Kidney (tissue), 14 donors: Measurements from ENCODE around the gene CEP68. TPM values are rescaled to one million over a fixed set of nuclear protein-coding genes. Genes with fewer than 3 reads are reported as not detected.

Source experiments
- DNase-seq, 5 donors: peaks; one replicate each; pipeline ENCODE4 v3.0.0-alpha.2; 2013 to 2020
- FAIRE-seq: peaks from 2 replicates; lab custom pipeline; 2012; peaks lifted over from hg19 to GRCh38; lab: Jason Lieb, UNC
- H3K27ac ChIP-seq, 2 donors: one replicate each; pipeline ENCODE4 v1.7.0; 2013; ENCODE audit warnings: low read depth in 2 of 2, low read length in 2 of 2, inconsistent platforms in 1 of 2
- H3K27me3 ChIP-seq: one replicate; pipeline ENCODE4 v1.7.1; 2013; ENCODE audit warnings: low read length, inconsistent platforms; ENCODE audit not compliant: control insufficient read depth, insufficient read depth
- H3K36me3 ChIP-seq, 3 donors: one replicate each; pipeline versions ENCODE4 v1.7.0 to v1.7.1; 2013; ENCODE audit warnings: low read length in 3 of 3, control low read depth in 1 of 3, inconsistent platforms in 1 of 3; ENCODE audit not compliant: insufficient read depth in 3 of 3, control insufficient read depth in 2 of 3
- H3K4me1 ChIP-seq, 3 donors: one replicate each; pipeline versions ENCODE4 v1.7.0 to v1.7.1; 2013; ENCODE audit warnings: low read length in 3 of 3, inconsistent platforms in 1 of 3, low read depth in 1 of 3; ENCODE audit not compliant: control insufficient read depth in 2 of 3, insufficient read depth in 2 of 3
- H3K4me3 ChIP-seq, 3 donors: one replicate each; pipeline versions ENCODE4 v1.7.0 to v1.8.1; 2013; ENCODE audit warnings: low read length in 3 of 3, control low read depth in 1 of 3, inconsistent platforms in 1 of 3
- H3K9ac ChIP-seq, 3 donors: one replicate each; pipeline versions ENCODE4 v1.7.0 to v1.7.1; 2013; ENCODE audit warnings: low read length in 3 of 3, control low read depth in 1 of 3, inconsistent platforms in 1 of 3
- H3K9me3 ChIP-seq, 3 donors: one replicate each; pipeline versions ENCODE4 v1.7.0 to v1.7.1; 2013; ENCODE audit warnings: low read length in 3 of 3, control low read depth in 1 of 3, inconsistent platforms in 1 of 3; ENCODE audit not compliant: control insufficient read depth in 2 of 3, insufficient read depth in 1 of 3
- CTCF ChIP-seq: IDR thresholded peaks from 3 replicates; pipeline ENCODE4 v1.5.1; 2012; ENCODE audit warnings: mild to moderate bottlenecking, moderate library complexity, borderline replicate concordance; ENCODE audit not compliant: insufficient read depth; ENCODE audit errors: extremely low read depth
- intact Hi-C: fragments of 100-400 bp; cut with DNase I; formaldehyde crosslinking; loops from one replicate; pipeline ENCODE4 v1.11.1; 2022
- polyA plus RNA-seq: library from polyadenylated mRNA; stranded (reverse); fragments of 350-450 nt; fragmentation: Illumina TruSeq; extraction: RNeasy Lipid Tissue Mini Kit (QIAGEN cat#74804); gene quantifications from one replicate; pipeline ENCODE4 v1.2.3, GENCODE V29; 2014; ENCODE audit warnings: low read depth, low replicate concordance; ENCODE audit not compliant: insufficient read depth
- total RNA-seq: library from RNA; stranded (reverse); fragmentation: NEBNext Ultra II Directional; extraction: Animal tissue kit (Norgen Biotek cat#: 25700); gene quantifications from one replicate; pipeline ENCODE4 v1.2.1, GENCODE V29; 2021
- donor health status: control.
- donor health status: control.
- donor health status: control.
- donor health status: control.
- donor health status: control.
- donor health status: DM: yes; HTN: yes; CAD: no.
- donor health status: Normal renal cell carcinoma (clear cell type).

Gene CEP68
- total and polyA plus RNA-seq, 2 donors from 2014 or later, result 5.6 to 20.3 TPM

GRCh38 chr2:65108780-65109179 lies 52.6 kb downstream of the CEP68 start:
- peaks cover 0 to 2% (median 2%) of the 10 kb centered on the region in 3 donors for H3K4me1 ChIP-seq

GRCh38 chr2:65112633-65113032 lies 56.4 kb downstream of the CEP68 start:
- Histone ChIP-seq H3K9ac (no peak overlapping the region), H3K9me3 (no peaks in the 10 kb centered on the region), H3K4me3 (no peak overlapping the region), H3K4me1 (peaks cover 0 to 6% (median 4%) of the 10 kb centered on the region in 3 donors), H3K36me3 (no peaks in the 10 kb centered on the region), H3K27me3 (no peaks in the 10 kb centered on the region), H3K27ac (no peak overlapping the region)
- no peak for DNase-seq
- no peak for TF ChIP-seq CTCF
- intact Hi-C loops, result no loop called here
- FAIRE-seq, result no peak

More at GRCh38 chr2:65108780-65109179, 52.6 kb downstream of the CEP68 start:
- TF ChIP-seq CTCF, result no peak
- Histone ChIP-seq H3K4me3 (no peak overlapping the region), H3K9ac (no peak overlapping the region), H3K27ac (no peak overlapping the region), H3K9me3 (no peaks in the 10 kb centered on the region), H3K36me3 (no peaks in the 10 kb centered on the region), H3K27me3 (no peaks in the 10 kb centered on the region)
- no peak for DNase-seq
- no peak for FAIRE-seq
- intact Hi-C loops, result no loop called here

GRCh38 chr2:65113229-65113628 lies 57.0 kb downstream of the CEP68 start:
- H3K36me3 ChIP-seq, result no peaks in the 10 kb centered on the region
- DNase-seq (no peak), FAIRE-seq (no peak)
- H3K9ac ChIP-seq, result no peak overlapping the region
- no peak for TF ChIP-seq CTCF
- H3K4me1 ChIP-seq, result peaks cover 0 to 10% (median 6%) of the 10 kb centered on the region in 3 donors
- H3K27me3 ChIP-seq, result no peaks in the 10 kb centered on the region
- intact Hi-C loops, result no loop called here
- H3K4me3 ChIP-seq, result no peak overlapping the region
- no peaks in the 10 kb centered on the region for H3K9me3 ChIP-seq
- H3K27ac ChIP-seq, result no peak overlapping the region

DNA sequence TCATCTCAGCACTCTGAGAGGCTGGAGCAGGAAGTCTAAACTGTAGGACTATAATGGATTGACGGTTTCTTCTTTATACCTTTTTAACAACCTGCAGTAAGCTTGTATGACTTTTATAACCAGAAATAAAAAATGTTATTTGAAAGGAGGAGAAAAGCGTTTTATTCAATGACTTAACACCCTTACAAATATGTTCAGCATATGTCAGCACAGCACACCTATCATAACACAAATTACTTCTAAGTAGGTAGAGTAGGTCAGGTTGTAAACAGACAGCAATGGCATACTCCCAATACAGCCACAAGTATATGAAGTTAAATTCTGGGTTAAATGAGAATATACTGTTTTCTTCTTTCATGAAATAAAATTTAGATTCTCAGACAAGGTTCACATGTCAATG lies 57.6 kb downstream of the CEP68 start:
- intact Hi-C loops, result no loop called here
- Histone ChIP-seq H3K27ac (no peak overlapping the region), H3K4me1 (peaks cover 0 to 10% (median 6%) of the 10 kb centered on the region in 3 donors), H3K36me3 (no peaks in the 10 kb centered on the region), H3K4me3 (no peak overlapping the region), H3K9me3 (no peaks in the 10 kb centered on the region), H3K27me3 (no peaks in the 10 kb centered on the region), H3K9ac (no peak overlapping the region)
- no peak for FAIRE-seq
- no peak for TF ChIP-seq CTCF
- no peak for DNase-seq
